Measurements from ENCODE around the gene NEDD8. TPM values are rescaled to one million over a fixed set of nuclear protein-coding genes. Genes with fewer than 3 reads are reported as not detected.
"Not testable (repeated sequence)": the region's sequence is repeated elsewhere in the genome, so short reads cannot be mapped to it uniquely, and the experiment has no call there.

NEDD8 gene
- total RNA-seq, 2 donors from 2014 or later = 196 to 199 TPM

GRCh38 chr14:24249230-24250021 is 17.3 kb upstream of the NEDD8 start:
- no peaks in the 10 kb centered on the region for H3K36me3 Mint-ChIP-seq
- no peak overlapping the region for H3K4me3 Mint-ChIP-seq
- peak overlapping the region in 1 of 2 donors; percentile 66 for H3K27ac Mint-ChIP-seq
- H3K4me1 Mint-ChIP-seq (ENCODE audit: low read depth in 2 of 2) = peaks cover 17 to 23% of the 10 kb centered on the region in 2 donors
- DNase-seq (ENCODE audit: low spot score) = no peak
- ATAC-seq = no peak
- H3K27me3 Mint-ChIP-seq = no peaks in the 10 kb centered on the region
- no peaks in the 10 kb centered on the region for H3K9me3 Mint-ChIP-seq

GRCh38 chr14:24247422-24247821 is 15.3 kb upstream of the NEDD8 start:
- H3K27me3 Mint-ChIP-seq = no peaks in the 10 kb centered on the region
- no peak for DNase-seq (ENCODE audit: low spot score)
- peak overlapping the region; percentile 72 for H3K4me3 Mint-ChIP-seq
- no peak for ATAC-seq
- peak overlapping the region; percentile 79 to 90 for H3K27ac Mint-ChIP-seq
- peaks cover 21 to 29% of the 10 kb centered on the region in 2 donors for H3K4me1 Mint-ChIP-seq (ENCODE audit: low read depth in 2 of 2)
- H3K9me3 Mint-ChIP-seq = no peaks in the 10 kb centered on the region
- H3K36me3 Mint-ChIP-seq = no peaks in the 10 kb centered on the region

- Mint-ChIP-seq H3K4me1 (ENCODE audit: low read depth in 2 of 2) (peaks cover 23 to 33% of the 10 kb centered on the region in 2 donors), H3K9me3 (no peaks in the 10 kb centered on the region)
Measured at GRCh38 chr14:24246765-24247212, 14.6 kb upstream of the NEDD8 start.

GRCh38 chr14:24245350-24245749 is 13.2 kb upstream of the NEDD8 start:
- not testable (repeated sequence) for H3K27me3 Mint-ChIP-seq; ATAC-seq; DNase-seq (ENCODE audit: low spot score); H3K9me3 Mint-ChIP-seq; H3K36me3 Mint-ChIP-seq
- peaks cover 32 to 42% of the 10 kb centered on the region in 2 donors for H3K4me1 Mint-ChIP-seq (ENCODE audit: low read depth in 2 of 2)
- peak overlapping the region; percentile 64 for H3K4me3 Mint-ChIP-seq
- H3K27ac Mint-ChIP-seq = peak overlapping the region; percentile 43 to 52

More at GRCh38 chr14:24246765-24247212, 14.6 kb upstream of the NEDD8 start:
- no peaks in the 10 kb centered on the region for H3K27me3 Mint-ChIP-seq
- peak overlapping the region; percentile 79 to 90 for H3K27ac Mint-ChIP-seq
- H3K4me3 Mint-ChIP-seq = peak overlapping the region; percentile 80
- H3K36me3 Mint-ChIP-seq = no peaks in the 10 kb centered on the region
- DNase-seq (ENCODE audit: low spot score) (no peak), ATAC-seq (peak; percentile 20 to 26)

GRCh38 chr14:24243336-24243836 is 11.2 kb upstream of the NEDD8 start:
- DNase-seq (ENCODE audit: low spot score) (no peak), ATAC-seq (no peak)
- Mint-ChIP-seq H3K9me3 (no peaks in the 10 kb centered on the region), H3K4me1 (ENCODE audit: low read depth in 2 of 2) (peaks cover 43 to 60% of the 10 kb centered on the region in 2 donors), H3K36me3 (peaks cover 13% of the 10 kb centered on the region), H3K27me3 (no peaks in the 10 kb centered on the region), H3K27ac (peak overlapping the region; percentile 94 to 96), H3K4me3 (peak overlapping the region; percentile 95)

- H3K27ac Mint-ChIP-seq = peak overlapping the region; percentile 94 to 96
- H3K27me3 Mint-ChIP-seq = no peaks in the 10 kb centered on the region
- H3K4me3 Mint-ChIP-seq = peak overlapping the region; percentile 95
- no peaks in the 10 kb centered on the region for H3K9me3 Mint-ChIP-seq
- H3K36me3 Mint-ChIP-seq = peaks cover 25% of the 10 kb centered on the region
- peaks cover 46 to 59% of the 10 kb centered on the region in 2 donors for H3K4me1 Mint-ChIP-seq (ENCODE audit: low read depth in 2 of 2)
- ATAC-seq (peak; percentile 92), DNase-seq (ENCODE audit: low spot score) (peak; percentile 96)
Measured at GRCh38 chr14:24241829-24242443, 9.8 kb upstream of the NEDD8 start.

GRCh38 chr14:24240110-24240918 is 8.1 kb upstream of the NEDD8 start:
- no peak for ATAC-seq
- H3K9me3 Mint-ChIP-seq = no peaks in the 10 kb centered on the region
- H3K27me3 Mint-ChIP-seq = no peaks in the 10 kb centered on the region
- peak overlapping the region; percentile 94 to 96 for H3K27ac Mint-ChIP-seq
- H3K4me3 Mint-ChIP-seq = peak overlapping the region; percentile 95
- peaks cover 55 to 67% of the 10 kb centered on the region in 2 donors for H3K4me1 Mint-ChIP-seq (ENCODE audit: low read depth in 2 of 2)
- no peak for DNase-seq (ENCODE audit: low spot score)
- H3K36me3 Mint-ChIP-seq = peaks cover 35% of the 10 kb centered on the region

- Mint-ChIP-seq H3K4me1 (ENCODE audit: low read depth in 2 of 2) (peaks cover 61 to 71% of the 10 kb centered on the region in 2 donors), H3K9me3 (no peaks in the 10 kb centered on the region), H3K27ac (peak overlapping the region; percentile 94 to 96), H3K27me3 (no peaks in the 10 kb centered on the region), H3K36me3 (peaks cover 41% of the 10 kb centered on the region), H3K4me3 (peak overlapping the region; percentile 11)
- DNase-seq (ENCODE audit: low spot score) (no peak), ATAC-seq (no peak)
Measured at GRCh38 chr14:24238527-24239037, 6.4 kb upstream of the NEDD8 start.

GRCh38 chr14:24238123-24238522 is 6.0 kb upstream of the NEDD8 start:
- Mint-ChIP-seq H3K36me3 (peaks cover 41% of the 10 kb centered on the region), H3K27ac (peak overlapping the region; percentile 94 to 96), H3K27me3 (no peaks in the 10 kb centered on the region), H3K4me1 (ENCODE audit: low read depth in 2 of 2) (peaks cover 64 to 75% of the 10 kb centered on the region in 2 donors), H3K4me3 (no peak overlapping the region), H3K9me3 (no peaks in the 10 kb centered on the region)
- DNase-seq (ENCODE audit: low spot score) = no peak
- ATAC-seq = no peak

GRCh38 chr14:24237463-24237955 is 5.3 kb upstream of the NEDD8 start:
- peaks cover 41% of the 10 kb centered on the region for H3K36me3 Mint-ChIP-seq
- ATAC-seq (no peak), DNase-seq (ENCODE audit: low spot score) (no peak)
- peaks cover 66 to 79% of the 10 kb centered on the region in 2 donors for H3K4me1 Mint-ChIP-seq (ENCODE audit: low read depth in 2 of 2)
- H3K27ac Mint-ChIP-seq = peak overlapping the region; percentile 94 to 96
- H3K27me3 Mint-ChIP-seq = no peaks in the 10 kb centered on the region
- no peaks in the 10 kb centered on the region for H3K9me3 Mint-ChIP-seq
- H3K4me3 Mint-ChIP-seq = no peak overlapping the region

GRCh38 chr14:24236689-24237462 is 4.7 kb upstream of the NEDD8 start:
- peaks cover 41% of the 10 kb centered on the region for H3K36me3 Mint-ChIP-seq
- DNase-seq (ENCODE audit: low spot score) (no peak), ATAC-seq (no peak)
- peaks cover 64 to 75% of the 10 kb centered on the region in 2 donors for H3K4me1 Mint-ChIP-seq (ENCODE audit: low read depth in 2 of 2)
- peak overlapping the region; percentile 94 to 96 for H3K27ac Mint-ChIP-seq
- no peaks in the 10 kb centered on the region for H3K27me3 Mint-ChIP-seq
- no peak overlapping the region for H3K4me3 Mint-ChIP-seq
- H3K9me3 Mint-ChIP-seq = no peaks in the 10 kb centered on the region

GRCh38 chr14:24235804-24236688 is 3.9 kb upstream of the NEDD8 start:
- Mint-ChIP-seq H3K27ac (peak overlapping the region; percentile 29 to 31), H3K4me3 (peak overlapping the region; percentile 23), H3K27me3 (no peaks in the 10 kb centered on the region), H3K36me3 (peaks cover 41% of the 10 kb centered on the region), H3K9me3 (no peaks in the 10 kb centered on the region), H3K4me1 (ENCODE audit: low read depth in 2 of 2) (peaks cover 62 to 79% of the 10 kb centered on the region in 2 donors)
- no peak for ATAC-seq
- DNase-seq (ENCODE audit: low spot score) = no peak
